ENCODE results near the gene NOVA2.

NOVA2 gene

GRCh38 chr19:45924891-45925447 lies 48.7 kb downstream of the NOVA2 start:
- DNase-seq (ENCODE audit: low read depth, low spot score) = no peak

- no peak for DNase-seq (ENCODE audit: low read depth, low spot score)
Observed at GRCh38 chr19:45922281-45922680, 51.4 kb downstream of the NOVA2 start.

GRCh38 chr19:45920458-45920857 lies 53.2 kb downstream of the NOVA2 start:
- DNase-seq (ENCODE audit: low read depth, low spot score) = no peak

- DNase-seq (ENCODE audit: low read depth, low spot score) = no peak
Observed at GRCh38 chr19:45919678-45920077, 54.0 kb downstream of the NOVA2 start.

GRCh38 chr19:45918721-45919120 lies 54.9 kb downstream of the NOVA2 start:
- DNase-seq (ENCODE audit: low read depth, low spot score) = no peak

- no peak for DNase-seq (ENCODE audit: low read depth, low spot score)
Observed at GRCh38 chr19:45917421-45918091, 56.1 kb downstream of the NOVA2 start.

GRCh38 chr19:45913874-45914830 lies 59.5 kb downstream of the NOVA2 start, which contains the start of gene NANOS2:
Gene NANOS2 (minus strand): TSS chr19:45914778. CDS start chr19:45914693, 85 bp downstream.
- DNase-seq (ENCODE audit: low read depth, low spot score) = no peak

GRCh38 chr19:45911291-45911690 lies 62.4 kb downstream of the NOVA2 start:
- no peak for DNase-seq (ENCODE audit: low read depth, low spot score)

GRCh38 chr19:45908956-45909355 lies 64.7 kb downstream of the NOVA2 start:
- DNase-seq (ENCODE audit: low read depth, low spot score) = no peak

- DNase-seq (ENCODE audit: low read depth, low spot score) = no peak
Observed at GRCh38 chr19:45906221-45906620, 67.4 kb downstream of the NOVA2 start.

- DNase-seq (ENCODE audit: low read depth, low spot score) = no peak
Observed at GRCh38 chr19:45905011-45905410, 68.7 kb downstream of the NOVA2 start.

GRCh38 chr19:45902651-45903625 lies 70.7 kb downstream of the NOVA2 start:
- peak; percentile 96 for DNase-seq (ENCODE audit: low read depth, low spot score)

- DNase-seq (ENCODE audit: low read depth, low spot score) = no peak
Observed at GRCh38 chr19:45901912-45902650, 71.6 kb downstream of the NOVA2 start, which contains the start of gene MYPOP. Gene MYPOP (minus strand): TSS chr19:45902613. CDS start chr19:45901773, 840 bp downstream.

GRCh38 chr19:45901432-45901911 lies 72.2 kb downstream of the NOVA2 start:
- DNase-seq (ENCODE audit: low read depth, low spot score) = no peak

GRCh38 chr19:45900738-45901431 lies 72.8 kb downstream of the NOVA2 start:
- no peak for DNase-seq (ENCODE audit: low read depth, low spot score)

GRCh38 chr19:45899919-45900589 lies 73.6 kb downstream of the NOVA2 start:
- DNase-seq (ENCODE audit: low read depth, low spot score) = no peak

GRCh38 chr19:45899253-45899652 lies 74.4 kb downstream of the NOVA2 start:
- DNase-seq (ENCODE audit: low read depth, low spot score) = no peak

- no peak for DNase-seq (ENCODE audit: low read depth, low spot score)
Observed at GRCh38 chr19:45897261-45897812, 76.3 kb downstream of the NOVA2 start.
